HCEC 1CT (cell line): ENCODE measurements around the gene AP3B2.

Source experiments
- DNase-seq: peaks from one replicate; pipeline ENCODE4 v3.0.0-alpha.2; 2017

Gene AP3B2

DNA sequence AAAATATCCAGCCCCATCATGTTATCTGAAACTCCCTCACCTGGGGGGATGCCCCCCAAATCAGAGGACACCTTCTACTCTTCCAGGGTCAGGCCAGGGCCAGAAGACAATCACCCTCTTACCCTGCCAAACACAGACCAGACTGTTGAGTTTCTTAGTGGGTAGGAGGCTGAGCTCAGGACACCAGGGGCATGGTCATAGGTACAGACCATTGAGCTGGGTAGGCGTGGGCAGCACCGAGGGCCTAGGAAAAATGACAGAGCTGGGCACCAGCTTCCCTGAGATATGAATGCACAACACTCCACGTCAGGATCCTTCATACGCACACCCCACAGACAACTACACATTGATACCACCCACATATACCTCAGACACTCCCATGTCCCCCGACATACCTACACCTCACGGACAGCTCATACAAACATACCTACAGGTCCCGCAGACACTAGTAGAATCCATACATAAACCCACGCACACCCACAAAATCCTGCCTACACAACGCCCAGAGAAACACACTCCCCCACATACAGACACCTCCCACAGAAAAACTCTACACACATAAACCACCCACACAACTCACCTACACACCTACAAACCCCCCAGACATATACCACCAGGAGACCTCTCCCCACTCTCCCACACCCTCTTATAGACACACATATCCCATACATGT is 11.8 kb downstream of the AP3B2 start:
- no peak for DNase-seq

DNA sequence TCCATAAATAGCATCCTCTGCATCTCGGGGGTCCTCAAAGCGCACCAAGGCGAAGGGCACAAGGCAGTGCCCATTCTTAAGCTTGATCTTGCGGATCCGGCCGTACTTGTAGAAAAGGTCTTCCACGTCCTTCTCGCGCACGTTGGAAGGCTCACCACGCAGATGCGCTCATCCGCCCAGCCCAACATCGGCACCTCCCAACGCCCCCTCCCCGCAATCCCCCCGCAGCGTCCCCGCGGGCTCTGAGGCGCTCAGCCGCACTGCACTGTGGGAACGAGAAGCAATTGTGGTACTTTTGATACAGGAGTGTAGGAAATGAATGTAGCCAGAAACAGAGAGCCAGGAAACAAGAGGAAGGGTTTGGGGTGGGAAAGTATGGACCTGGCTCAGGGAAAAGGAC is 17.5 kb downstream of the AP3B2 start:
- DNase-seq = no peak

DNA sequence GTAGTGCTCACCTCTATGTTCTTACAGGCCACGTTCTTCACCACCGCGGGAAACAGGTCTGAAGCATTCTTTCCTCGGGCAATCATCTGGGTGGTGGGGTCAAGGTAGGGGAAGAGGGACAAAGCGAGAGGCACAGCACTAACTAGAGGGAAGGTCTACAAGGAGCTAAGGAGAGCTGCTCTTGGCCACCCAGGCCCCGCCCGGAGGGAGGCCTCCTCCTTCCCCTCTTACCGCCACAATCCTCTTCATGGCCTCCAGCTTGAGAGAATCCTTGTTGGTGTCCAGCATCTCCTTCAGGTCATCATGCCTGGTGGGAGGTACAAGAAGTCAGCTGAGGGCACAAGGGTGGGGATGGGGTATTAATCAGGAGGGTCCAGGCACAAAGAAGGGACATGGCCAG is 20.5 kb downstream of the AP3B2 start:
- DNase-seq = no peak

DNA sequence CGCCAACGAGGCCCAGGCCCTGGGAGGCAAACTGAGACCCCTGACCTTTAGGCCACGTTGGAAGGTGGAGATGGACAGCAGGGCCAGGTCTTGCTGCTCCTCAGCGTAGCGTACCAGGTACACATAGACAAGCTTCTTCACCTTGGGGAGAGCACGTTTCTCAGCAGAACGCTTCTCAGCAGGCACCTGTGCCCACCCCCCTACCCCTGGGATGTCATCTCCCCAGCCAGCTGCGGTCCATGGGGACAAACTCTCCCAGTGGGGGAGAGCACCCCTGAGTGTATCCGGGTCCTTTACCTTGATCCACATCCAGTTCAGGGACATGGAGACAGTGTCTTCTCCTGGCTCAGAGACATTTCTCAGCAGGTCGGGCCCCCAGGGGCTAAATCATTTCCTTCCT is 21.0 kb downstream of the AP3B2 start:
- DNase-seq = no peak

DNA sequence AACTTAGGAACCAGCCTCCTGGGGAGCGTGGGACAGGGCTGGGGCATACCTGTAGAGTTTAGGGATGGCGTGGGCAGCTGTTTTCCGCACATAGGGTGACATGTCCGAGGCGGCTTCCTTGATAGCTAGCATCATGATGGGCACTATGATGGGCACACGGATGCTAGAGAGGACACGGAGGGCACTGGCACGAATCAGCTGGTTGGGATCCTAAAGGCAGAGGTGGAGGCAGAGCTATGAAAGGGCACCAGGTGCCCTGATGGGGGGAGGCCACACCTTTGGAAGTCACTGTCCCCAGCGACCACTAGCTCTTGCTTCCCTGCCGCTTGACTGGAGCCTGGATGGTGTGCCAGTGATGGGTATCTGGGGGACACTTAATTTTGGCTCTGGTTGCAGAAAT is 28.3 kb downstream of the AP3B2 start:
- DNase-seq = no peak

DNA sequence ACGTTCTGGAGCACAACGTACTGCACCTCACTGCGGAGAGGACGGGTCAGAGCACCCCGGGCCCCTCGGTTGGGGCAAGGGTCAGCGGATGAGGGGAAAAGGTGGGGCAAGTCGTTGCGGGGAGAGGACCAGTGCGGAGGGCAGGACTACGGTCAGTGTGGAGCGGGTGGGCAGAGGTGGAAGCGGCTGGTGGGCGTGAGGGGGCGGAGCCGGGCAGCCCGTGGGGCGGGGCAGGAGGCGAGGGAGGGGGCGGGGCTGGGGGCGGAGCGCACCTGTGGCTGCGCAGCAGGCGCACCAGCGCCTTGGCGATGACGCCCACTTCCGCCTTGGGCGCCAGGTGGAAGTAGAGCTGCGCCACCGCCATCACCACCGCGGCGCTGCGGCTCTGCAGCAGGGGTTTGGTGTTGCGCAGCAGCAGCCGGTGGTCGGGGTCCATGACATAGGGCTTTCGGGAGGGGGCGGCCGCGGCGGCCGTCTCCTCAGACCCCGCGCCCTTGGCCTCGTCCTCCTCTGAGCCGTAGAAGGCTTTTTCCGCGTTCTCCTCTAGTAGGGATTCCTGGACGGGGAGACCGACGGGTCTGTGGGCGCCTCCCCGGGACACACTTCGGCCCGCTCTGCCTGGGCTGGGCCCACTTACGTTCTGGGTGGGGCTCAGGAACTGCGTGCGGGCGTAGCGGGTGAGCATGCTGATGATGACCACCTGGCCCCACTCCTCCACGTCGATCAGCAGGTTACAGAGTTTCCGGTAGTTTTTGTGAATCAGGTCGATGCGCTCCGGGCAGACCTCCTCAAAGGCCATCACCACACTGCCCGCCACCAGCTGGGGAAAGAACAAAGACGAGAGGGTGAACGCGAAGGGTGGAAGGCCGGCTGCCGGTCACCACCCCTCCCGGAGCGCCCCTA is 29.2 kb downstream of the AP3B2 start:
- DNase-seq = no peak

DNA sequence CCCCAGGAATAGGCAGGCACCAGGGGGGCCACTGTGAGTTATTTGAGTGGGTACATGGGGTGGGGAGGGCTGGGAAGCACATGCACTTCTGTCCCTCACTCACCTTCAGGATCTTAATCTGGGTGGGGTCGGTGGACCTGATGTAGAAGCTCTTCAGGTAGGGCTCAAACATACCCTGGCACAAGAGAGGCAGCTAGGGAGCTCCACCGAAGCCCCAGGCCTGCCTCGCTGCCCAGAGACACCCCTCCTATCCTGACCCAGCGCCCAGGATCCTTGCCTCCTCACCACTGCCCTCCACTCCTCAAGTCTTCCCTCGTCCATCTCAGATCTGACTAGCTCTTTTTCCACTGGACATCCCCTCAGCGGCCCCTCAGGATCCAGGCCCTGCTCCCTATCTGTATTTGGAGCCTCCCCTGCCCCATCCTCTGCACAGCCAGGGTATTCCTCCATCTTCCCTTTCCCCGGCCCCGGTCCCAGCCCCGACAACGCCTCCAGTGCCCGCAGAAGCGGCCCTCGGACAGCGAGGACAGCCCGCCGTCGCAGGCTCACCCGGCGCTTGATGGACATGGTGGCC is 30.0 kb downstream of the AP3B2 start:
- DNase-seq = no peak

DNA sequence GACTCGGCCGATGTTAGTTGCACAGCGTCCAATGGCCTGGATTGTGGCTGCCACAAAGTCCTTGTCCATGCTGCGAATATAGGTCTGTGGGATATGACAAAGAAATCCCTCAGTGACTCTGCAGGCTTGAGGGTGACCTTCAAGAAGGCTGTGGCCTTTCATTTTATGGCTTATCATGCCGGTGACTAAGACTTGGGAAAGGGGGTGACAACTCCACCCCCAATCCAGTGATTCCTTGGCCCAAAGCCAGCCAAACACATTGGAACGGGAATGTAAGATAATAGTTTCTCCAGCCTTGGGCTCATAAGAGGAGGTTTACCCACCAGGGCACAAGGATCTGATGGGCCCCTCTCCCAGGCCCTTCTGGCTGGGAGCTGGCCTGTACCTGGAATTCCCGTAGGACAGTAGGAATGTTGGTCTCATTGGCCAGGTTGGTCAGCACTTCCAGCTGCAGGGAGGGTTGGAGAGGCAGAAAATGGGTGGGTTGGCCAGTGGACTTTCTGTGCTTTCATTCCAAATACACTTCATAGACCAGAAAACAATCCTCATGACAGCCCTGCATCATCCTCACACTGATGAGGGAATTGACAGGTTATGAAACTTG is 31.9 kb downstream of the AP3B2 start:
- no peak for DNase-seq

DNA sequence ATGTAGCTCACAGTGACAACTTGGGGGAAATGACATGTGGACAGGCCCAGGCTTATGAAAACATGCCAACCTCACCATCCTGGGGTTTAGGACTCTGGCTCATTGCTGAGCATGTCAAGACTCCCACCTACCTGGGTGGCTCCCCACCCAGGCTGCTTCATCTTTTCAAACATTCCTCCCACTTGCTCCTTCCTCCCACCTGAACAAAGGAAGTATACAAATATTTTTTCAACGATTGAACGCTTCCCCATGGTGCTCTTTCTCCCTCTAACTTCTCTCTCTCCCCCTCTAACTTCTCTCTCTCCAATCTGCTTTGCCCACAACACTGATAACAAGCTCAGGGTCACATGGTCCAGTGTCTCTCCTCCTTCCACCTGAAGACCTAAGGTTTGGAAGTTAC is 34.8 kb downstream of the AP3B2 start:
- DNase-seq = no peak

DNA sequence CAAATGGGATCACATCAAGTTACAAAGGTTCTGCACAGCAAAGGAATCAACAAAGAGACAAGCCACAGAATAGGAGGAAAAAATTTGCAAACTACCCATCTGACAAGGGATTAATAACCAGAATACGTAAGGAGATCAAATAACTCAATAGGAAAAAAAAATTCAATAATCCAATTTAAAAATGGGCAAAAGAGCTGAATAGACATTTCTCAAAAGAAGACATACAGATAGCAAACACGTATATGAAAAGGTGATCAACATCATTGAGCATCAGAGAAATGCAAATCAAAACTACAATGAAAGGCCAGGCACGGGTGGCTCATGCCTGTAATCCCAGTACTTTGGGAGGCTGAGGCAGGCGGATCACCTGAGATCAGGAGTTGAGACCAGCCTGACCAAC is 39.0 kb downstream of the AP3B2 start:
- no peak for DNase-seq

DNA sequence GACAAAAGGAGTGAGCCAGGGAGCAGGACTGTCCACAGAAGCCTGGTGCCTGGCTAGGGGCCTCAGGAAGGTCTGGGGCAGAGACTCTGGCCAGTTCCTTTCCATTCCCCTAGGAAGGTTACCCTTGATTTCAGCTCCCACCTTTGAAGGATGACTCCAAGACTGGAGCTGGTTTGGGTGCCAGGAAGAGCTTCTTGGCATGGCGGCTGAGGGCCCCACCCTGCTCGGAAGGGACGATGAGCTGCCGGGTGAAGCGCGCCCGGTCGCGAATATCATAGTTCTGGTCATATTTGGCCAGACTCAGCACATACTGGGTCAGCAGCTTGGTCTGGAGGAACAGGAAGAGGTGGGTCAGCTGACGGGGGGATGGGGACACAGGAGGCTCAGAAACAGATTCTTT is 43.1 kb downstream of the AP3B2 start:
- DNase-seq = no peak

DNA sequence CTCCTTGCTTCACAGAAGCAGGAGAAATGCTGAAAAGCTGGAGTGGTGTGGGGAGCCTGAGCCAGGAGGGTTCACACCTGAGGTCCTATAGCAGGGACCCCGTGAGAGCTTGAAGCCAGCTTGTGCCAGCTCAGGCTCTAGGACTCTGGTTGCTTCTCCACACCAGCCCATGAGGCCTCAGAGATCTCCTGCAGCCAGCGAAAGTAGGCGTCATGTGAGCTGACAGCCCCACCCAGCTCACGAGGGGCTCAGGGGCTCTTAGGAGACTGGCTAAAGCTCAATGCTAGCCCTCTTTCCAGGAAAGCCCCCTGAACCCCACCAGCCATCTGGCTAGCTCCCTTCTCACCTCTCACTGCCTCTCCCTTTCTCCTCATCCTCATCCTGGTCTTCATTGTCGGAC is 45.7 kb downstream of the AP3B2 start:
- DNase-seq = no peak

DNA sequence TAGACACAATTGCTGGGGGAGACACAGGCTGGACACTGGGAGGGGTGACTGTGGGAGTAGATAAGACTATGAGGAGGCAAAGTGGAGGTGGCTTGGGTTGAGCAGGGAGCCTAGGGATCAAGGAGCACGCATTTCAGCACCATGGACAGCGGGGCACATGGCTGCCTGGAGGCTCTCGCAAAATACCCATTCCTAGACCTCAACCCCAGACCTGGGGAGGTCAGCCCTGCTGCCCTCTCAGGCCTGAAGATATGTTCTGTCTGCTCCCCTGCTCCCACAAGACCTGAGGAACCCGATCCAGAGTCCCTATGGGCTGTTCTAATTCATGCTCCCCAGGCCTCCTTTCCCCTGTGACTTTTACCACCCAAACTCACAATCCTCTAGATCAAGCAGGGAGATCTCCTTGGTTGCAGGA is 46.5 kb downstream of the AP3B2 start:
- DNase-seq = peak; percentile 40

DNA sequence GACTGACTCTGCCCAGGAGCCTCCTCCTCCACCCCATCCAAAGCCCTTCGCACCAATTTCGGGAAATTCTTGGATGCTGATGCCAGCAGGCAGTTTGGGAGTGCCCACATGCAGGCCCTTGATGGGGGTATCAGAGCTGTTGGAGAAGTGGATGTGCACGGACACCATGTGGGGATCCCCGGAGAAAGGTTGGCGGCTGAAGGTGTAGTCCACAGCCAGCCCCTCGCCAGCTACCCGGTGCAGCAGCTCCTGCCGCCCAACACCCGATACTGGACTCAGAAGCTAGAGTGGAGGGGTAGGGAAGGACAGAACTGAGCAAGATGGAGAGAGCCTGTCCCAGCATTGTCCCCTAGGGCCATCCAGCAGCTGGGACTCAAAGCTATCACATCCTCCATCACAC is 47.0 kb downstream of the AP3B2 start:
- no peak for DNase-seq

DNA sequence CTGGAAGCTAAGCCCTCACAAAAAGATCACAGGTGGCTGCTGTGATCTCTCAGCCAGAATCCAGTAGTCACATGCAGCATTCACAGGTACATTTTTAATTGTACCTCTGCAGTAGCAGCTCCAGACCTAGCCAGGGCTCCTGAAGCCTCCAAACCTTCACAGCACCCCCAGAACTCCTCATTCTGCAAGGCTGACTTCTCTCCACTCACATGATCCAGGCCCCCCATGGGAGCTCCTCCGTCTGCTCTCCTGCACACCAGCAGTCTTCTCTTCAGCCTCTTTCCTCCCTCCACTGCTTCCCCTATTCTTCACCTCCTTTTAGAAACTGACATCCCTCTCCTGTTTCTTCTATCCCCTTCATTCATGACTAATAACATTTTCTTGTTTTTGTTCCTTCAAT is 49.3 kb downstream of the AP3B2 start:
- no peak for DNase-seq

DNA sequence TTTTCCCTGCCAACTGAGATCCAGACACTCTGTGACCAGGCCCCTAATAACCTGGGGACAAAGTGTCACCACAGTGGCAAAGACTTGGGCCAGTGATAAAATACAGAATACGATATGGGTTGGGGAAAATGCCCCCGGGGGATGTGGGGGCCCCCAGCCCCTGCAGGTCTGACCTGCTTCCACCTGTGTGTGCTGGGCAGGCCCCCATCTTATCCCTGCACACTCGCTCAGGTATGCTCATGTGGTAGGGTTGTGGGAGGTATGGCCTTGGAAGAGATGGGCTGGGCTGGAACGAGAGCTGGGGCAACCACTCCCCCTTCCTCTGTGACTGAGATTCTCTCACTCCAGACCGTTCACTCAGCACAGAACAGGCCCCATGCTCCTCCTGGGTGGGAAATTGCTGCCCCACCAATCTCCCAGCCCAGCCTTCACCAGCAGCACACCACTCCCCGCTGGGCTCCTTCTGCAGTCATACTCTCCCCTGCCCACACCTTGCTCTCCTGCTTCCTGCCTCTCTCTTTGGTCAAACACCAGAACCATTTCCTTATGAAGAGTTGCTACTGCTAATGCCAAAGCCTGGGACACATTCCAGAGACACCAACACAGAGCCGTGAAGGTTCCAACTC is 52.9 kb downstream of the AP3B2 start:
- DNase-seq = no peak

DNA sequence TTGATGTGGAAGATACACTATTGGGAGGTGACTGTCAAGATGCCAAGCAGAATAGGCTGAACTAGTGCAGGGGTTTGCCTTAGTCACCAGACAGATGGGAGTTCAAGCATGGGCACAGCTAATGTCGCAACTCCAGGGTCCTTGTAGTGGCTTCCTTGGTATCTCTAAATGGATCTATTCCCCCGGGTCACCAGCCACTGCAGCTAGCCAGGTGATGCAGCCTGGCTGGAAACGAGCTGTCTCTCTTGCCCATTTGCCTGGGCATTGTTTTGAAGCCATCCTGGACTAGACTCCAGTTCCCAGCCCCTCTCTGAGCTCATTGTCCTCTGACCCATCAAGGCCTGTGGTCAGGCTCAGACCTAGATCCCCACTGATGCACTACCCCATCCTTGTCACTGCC is 54.1 kb downstream of the AP3B2 start:
- DNase-seq = no peak

DNA sequence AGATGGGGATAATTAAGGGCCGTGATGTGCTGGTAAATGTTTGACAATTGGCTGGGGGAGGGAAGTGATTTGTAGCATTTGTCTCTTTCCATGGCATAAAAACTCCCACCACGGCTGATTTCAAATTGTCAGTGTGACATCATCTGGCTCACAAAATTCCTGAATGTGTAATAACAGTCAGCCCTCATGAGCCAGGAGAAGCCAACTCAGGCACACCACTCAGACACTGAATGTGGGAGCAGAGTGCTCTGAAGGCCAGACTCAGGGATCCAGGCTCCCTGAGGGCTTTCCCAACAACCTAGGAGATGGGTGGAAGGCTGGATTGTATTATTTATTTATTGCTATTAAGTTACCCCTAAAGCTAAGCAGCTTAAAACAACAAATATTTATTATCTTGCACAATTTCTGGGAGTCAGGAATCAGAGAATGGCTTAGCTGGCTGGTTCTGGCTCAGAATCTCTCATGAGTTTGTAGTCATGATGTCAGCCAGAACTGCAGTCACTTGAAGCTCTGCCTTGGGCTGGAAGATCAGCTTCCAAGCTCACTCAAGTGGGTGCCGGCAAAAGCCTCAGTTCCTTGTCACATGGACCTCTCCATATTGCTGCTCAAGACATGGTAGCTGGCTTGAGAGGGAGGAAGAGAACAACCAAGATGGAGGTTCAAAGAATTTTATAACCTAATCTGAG is 56.0 kb downstream of the AP3B2 start:
- no peak for DNase-seq

DNA sequence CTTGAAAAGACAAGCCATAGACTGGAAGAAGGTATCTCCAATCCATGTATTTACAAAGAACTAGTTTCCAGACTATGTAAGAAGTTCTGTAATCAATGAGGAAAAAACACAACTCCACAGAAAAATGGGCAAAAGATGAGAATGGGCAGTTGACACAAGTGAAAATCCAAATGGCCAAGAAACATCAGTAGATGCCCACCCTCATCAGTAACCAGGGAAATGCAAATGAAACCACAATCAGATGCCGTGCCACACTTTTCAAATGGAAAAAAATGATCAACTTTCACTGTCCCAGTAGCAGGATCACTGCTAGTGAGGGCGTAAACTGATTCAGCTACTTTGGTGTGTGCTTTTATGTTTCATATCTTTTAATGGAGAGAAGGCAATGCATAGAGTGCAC is 58.0 kb downstream of the AP3B2 start:
- no peak for DNase-seq

DNA sequence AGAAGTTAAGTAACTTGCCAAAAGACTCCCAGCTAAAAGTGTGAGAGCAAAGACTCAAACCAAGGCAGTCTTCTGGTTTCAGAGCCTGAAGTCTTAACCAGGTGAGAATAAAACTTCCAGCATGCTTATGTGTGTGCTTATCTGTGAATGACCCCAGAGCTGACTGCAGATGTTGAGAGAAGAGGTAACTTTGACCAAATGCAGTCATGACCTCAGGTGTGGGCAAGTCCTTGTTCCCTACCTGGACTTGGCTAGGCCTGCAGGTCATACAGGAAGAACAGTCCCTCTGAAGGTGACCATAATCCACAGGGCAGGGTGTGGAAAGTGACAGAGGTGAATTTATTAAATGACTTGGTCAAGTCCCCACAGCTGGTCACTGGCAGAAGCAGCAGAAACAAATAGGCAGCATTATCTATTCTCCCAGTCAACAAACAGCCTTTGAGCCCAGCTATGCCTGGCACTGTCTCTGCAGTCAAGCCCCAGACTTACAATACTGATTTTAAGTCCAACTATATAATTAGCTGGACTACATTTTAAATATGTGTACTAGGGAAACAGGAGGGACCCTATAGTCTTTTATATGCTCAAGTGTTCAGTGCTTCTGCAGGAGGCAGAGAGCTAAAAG is 59.5 kb downstream of the AP3B2 start:
- DNase-seq = no peak

DNA sequence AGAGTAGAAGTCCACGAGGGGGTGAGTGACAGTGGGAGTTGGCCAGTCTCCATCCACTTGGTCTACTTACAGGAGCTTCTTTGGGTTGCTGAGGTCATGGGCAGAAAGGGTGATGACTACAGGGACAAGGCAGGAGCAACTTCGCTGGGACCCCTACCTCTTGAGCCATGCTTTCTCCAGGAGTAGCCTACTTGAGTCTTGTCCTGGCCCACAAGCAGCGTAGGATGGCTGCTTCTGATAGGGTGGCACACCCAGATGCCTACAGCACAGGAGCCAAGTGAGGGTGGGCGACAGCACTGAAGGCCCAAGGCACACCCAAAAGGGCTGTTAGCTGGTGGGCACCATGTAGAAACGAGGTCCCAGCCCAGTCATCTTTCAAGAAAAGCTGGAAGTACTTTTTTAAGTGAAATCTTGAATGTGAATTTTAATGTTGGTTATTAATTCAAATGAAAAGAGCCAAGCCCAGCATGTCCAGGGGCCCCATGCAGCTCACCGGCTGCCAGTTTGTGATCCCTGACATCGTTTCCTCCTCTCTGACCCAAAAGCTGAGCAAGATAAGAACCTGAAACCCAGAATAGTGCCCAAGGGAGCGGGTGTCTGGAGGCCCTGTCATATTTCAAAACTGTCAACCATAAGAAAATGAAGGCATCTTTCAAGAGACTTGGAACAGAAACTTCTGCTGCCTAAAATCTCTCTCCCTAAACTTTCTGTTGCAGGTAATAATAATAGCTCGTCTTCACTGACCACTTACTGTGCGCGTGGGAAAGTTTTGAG is 60.3 kb downstream of the AP3B2 start:
- DNase-seq = no peak
